Stimulated activated CD4-positive, alpha-beta T cell treated with anti-CD3 and anti-CD28 coated beads, TNF-alpha, amount 100 ng/mL, for 4 hours (primary cell): ENCODE measurements around the gene THBS2.

Experiments used
- DNase-seq, 3 experiments: peaks; one replicate each; pipeline ENCODE4 v3.0.0-alpha.2; 2020; ENCODE audit warnings: low read depth in 3 of 3

The THBS2 gene

GRCh38 chr6:169249057-169249456 is 4.6 kb downstream of the THBS2 start:
- DNase-seq, result no peak

GRCh38 chr6:169248521-169248971 is 5.1 kb downstream of the THBS2 start:
- no peak for DNase-seq

GRCh38 chr6:169247991-169248390 is 5.7 kb downstream of the THBS2 start:
- no peak for DNase-seq

DNA sequence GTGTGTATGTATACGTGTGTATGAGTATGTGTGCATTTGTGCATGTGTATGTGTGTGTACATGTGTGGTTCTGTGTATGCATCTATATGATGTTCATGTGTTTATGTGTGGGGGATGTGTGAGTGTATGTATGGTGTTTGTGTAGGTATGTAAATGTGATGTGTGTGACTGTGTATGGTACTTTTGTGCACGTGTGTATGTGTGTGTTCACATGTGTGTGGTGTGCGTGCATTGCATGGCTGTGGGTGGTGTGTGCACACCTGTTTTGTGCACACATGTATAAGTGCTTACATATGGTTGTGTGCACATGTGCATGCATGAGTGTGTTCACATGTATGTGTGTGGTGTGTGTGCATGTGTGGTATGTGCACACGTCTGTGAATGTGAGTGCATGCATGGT is 6.2 kb downstream of the THBS2 start:
- DNase-seq, result no peak

DNA sequence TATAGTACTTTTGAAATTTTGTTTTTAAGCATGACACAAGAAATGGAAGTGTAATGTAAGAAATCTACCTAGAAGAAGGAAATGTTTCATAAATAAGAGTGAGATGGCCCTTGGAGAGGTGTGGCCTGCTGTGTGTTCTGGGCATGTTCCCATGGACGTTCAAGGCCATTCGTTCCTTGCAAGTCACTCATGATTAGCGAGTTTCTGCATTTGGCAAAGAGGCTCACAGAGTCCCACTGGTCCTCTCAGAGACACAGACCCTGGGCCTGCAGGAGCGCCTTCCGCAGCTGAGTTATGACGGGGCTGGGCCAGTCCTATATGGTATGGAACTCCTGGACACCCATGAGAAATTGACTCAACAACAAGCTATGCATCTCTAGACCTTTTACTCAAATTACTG is 7.2 kb downstream of the THBS2 start:
- no peak for DNase-seq

- DNase-seq, result no peak
These were observed 8.8 kb downstream of the THBS2 start for GRCh38 chr6:169244684-169245383.

GRCh38 chr6:169243661-169244060 is 10.0 kb downstream of the THBS2 start:
- DNase-seq, result no peak

DNA sequence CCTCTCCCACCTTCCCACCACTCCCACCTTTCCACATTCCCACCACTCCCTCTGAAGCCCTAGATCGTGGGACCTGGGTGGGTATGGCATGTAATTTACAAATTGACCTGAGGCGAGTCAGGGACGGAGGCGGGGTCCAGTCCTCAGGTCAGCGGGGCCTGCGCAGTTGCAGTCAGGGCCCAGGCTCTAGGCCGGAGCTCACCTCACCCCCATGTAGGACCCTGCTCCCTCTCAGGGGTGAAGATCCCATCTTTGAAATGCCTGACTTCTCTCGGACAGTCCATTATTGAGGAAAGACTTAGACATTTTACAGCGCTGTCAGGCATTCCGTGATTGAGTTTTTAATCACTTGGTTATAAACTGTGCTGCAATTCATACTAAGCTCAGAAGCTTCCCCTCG is 10.5 kb downstream of the THBS2 start:
- DNase-seq, result no peak

DNA sequence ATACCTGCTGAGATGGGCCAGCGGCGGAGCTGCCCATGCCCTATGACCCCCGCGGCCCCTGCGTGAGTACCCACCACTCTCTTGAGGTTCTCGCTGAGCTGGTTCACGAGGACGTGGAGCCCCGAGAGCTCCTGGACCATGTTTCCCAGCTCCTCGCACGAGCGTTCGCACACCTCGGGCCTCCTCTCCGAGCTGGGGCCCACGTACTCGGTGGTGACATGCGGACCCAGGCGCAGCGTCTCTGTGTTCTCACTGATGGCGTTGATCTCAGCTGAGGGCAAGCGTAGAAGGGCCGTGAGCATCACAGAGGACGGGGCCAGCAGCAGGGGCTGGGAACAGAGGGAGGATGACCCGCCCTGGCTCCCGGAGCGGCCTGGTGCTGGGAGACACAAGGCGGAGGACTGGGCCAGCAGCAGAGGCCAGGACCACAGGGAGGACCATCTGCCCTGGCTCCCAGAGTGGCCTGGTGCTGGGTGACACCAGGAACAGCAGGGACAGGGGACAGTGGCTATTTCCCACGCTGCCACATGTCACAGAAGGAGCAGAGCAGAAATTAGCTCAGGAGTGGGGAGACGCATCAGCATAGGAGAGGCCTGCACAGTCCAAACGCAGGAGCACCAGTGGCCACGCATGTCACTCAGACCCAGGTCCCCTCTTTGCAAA is 11.8 kb downstream of the THBS2 start:
- DNase-seq, result no peak

GRCh38 chr6:169240591-169241390 is 12.9 kb downstream of the THBS2 start:
- no peak for DNase-seq

GRCh38 chr6:169240125-169240524 is 13.5 kb downstream of the THBS2 start:
- DNase-seq, result no peak

GRCh38 chr6:169239181-169239580 is 14.5 kb downstream of the THBS2 start:
- no peak for DNase-seq

DNA sequence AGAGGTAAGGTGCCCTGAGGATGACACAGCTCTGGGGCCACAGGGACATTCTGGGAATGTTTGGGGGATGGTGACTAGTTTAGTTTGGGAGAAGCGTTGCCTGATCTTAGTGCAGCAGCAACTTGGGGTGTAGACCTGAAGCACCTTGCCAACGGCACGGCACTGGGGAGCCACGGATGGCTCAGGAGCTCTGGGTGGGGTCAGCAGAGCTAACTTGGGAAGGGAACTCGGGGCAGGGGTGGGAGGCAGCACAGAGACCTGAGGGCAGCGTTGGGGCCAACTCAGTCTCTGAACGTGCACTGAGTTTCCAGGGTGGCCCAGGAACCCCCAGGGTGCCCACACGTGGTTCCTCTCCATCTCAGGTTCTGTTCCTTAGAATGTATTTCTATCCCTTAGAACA is 14.9 kb downstream of the THBS2 start:
- DNase-seq, result no peak

DNA sequence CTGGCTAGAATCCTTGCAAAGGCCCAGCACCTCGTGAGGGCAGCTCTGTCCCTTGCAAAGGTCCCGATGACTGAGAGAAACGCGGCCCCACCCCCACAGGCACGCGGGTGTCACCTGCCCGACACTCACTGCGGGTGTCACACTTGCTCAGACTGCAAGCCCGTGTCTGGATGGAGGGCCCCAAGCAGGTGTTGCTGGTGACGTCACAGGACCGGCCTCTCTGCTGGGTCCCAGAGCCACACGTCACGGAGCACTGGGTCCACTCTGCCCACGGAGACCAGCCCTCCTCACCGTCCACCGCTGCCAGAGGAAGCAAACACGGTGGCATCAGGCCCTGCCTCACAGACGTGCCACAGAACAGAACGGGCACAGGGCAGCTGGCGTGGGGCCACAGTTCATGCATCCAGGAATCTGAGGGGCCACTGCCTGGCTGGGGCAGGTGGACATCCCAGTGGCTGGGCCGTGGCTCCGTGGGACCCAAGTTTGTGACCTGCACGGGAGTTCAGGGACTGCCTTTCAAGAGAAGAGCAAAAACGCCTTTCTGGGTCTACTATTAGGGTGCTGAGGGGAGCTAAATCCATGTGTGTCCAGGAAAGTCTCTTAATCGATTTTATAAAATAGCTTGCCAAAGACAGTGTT is 16.0 kb downstream of the THBS2 start:
- no peak for DNase-seq

- no peak for DNase-seq
These were observed 16.7 kb downstream of the THBS2 start for GRCh38 chr6:169236988-169237387.

DNA sequence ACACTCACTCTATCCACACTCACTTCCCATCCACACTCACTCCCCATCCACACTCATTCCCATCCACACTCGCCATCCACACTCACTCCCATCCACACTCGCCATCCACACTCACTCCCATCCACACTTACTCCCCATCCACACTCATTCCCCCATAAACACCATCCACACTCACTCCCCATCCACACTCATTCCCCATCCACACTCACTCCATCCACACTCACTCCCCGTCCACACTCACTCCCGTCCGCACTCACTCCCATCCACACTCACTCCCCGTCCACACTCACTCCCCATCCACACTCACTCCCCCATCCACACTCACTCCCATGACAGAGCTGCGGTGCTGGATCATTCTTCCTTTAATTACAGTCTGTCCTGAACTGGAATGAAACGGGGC is 17.1 kb downstream of the THBS2 start:
- DNase-seq, result no peak

DNA sequence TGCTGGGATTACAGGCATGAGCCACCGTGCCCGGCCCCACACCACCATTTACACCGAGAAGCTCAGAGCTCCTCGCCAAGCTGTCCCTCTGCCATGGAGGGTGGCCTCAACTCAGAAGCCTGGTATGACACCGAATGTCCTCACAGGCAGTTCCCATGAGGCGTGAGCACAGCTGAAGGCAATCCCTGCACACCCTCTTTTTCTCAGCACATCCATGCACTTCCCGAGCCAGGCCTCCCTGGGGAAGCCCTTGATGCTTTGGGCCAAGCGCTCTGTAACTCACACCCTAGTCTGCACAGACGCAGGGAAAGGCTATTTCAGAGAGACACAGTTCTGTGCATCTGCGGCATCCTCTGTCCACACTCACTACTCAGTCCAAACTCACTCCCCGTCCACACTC is 18.4 kb downstream of the THBS2 start:
- DNase-seq, result no peak

GRCh38 chr6:169234634-169235033 is 19.0 kb downstream of the THBS2 start:
- no peak for DNase-seq

DNA sequence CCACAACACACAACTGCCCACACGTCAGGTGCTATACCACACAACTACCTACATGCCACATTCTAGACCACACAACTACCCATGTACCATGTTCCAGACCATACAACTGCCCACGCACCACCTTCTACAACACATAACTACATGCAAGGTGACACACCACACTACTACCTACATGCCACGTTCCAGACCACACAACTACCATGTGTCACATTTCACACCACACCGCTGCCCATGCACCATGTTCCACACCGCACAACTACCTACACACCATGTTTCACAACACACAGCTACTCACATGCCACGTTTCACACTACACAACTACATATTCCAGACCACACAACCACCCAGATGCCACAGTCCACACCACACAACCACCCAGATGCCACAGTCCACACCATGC is 19.8 kb downstream of the THBS2 start:
- DNase-seq, result no peak

- no peak for DNase-seq
These were observed 20.5 kb downstream of the THBS2 start for GRCh38 chr6:169233181-169233580.

- DNase-seq, result no peak
These were observed 21.1 kb downstream of the THBS2 start for GRCh38 chr6:169232507-169232931.

- no peak for DNase-seq
These were observed 21.7 kb downstream of the THBS2 start for GRCh38 chr6:169231790-169232506.
